Right lobe of liver (tissue), 4 donors: ENCODE measurements around the gene ZFP90.

Source experiments
- CTCF ChIP-seq, 4 donors: fragments of 200-600 bp in 3 of 4; fragments of 450-650 bp in 1 of 4; IDR thresholded peaks; one replicate each; pipeline versions ENCODE4 v1.5.1 to v1.8.0; 2016 to 2022; ENCODE audit warnings: antibody characterized with exemption in 4 of 4, mild to moderate bottlenecking in 2 of 4
- POLR2A ChIP-seq: fragments of 450-650 bp; IDR thresholded peaks from one replicate; pipeline ENCODE4 v1.6.1; 2017; ENCODE audit warnings: antibody characterized with exemption, mild to moderate bottlenecking
- donor health status: DM: no; HTN: no; CAD: no.
- donor health status: DM: no; HTN: no; CAD: no.
- donor health status: DM: no; HTN: yes; CAD: no.

- no peak for TF ChIP-seq POLR2A
- TF ChIP-seq CTCF (IDR thresholded peaks at IDR 0.05) = no peak
Measured at GRCh38 chr16:68506331-68507053, 32.6 kb upstream of the ZFP90 start.
